Measurements from ENCODE around the gene STMND1. TPM values are rescaled to one million over a fixed set of nuclear protein-coding genes. Genes with fewer than 3 reads are reported as not detected.
"Not testable (repeated sequence)": the region's sequence is repeated elsewhere in the genome, so short reads cannot be mapped to it uniquely, and the experiment has no call there.

STMND1 gene
- polyA plus RNA-seq: not detected

DNA sequence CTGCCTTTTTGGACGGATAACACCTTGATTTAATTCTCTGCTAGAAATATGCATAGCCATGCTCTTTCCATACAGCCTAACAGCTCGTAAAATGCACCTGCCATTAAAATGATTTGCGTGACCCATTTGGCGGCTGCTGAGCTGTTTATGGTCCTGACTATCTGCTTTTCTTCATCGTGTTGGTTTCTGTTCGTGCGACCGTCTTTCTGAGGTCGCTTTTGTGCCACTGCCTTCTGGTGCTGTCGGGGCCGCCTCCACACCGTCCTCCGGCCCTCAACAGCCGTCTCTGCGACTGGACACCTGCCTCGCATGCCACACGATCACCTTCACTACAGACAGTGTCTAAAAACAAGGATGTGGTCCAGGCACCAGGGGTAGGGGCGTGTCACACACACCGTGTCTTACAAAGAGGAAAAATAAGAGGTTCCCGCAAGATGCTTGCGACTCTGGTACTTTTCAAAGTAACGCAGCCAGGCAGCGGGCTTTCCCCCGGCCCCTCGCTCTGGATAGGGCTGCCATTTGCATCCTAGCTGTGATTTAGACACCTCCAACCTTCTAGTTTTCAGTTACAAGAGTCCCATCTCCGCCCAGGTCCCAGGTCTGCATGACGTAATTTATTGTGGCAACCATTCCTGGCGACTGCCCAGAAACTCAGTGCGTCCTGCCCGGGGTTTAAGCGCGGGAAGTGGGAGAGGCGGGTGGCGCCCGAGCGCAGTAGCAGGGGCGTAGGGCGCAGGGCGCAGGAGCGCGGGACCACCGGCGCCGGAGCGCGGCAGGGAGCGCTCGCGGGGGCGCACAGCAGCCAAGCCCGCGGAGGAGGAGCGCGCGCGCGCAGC lies at the start of gene STMND1:
Gene STMND1, plus strand, starts transcription at position 629 of the 836 bp plus-strand sequence. CDS start 208 bp downstream, outside the sequence.
- Mint-ChIP-seq H3K4me1 (peaks cover 0 to 2% (median 0%) of the 10 kb centered on the region in 3 donors), H3K9me3 (peaks cover 0 to 6% (median 3%) of the 10 kb centered on the region in 3 donors), H3K36me3 (no peaks in the 10 kb centered on the region), H3K27ac (no peak within 1 kb of the TSS), H3K27me3 (peaks cover 19% of the 10 kb centered on the region), H3K4me3 (peak within 1 kb of the TSS in 1 of 4 donors; percentile 65)

DNA sequence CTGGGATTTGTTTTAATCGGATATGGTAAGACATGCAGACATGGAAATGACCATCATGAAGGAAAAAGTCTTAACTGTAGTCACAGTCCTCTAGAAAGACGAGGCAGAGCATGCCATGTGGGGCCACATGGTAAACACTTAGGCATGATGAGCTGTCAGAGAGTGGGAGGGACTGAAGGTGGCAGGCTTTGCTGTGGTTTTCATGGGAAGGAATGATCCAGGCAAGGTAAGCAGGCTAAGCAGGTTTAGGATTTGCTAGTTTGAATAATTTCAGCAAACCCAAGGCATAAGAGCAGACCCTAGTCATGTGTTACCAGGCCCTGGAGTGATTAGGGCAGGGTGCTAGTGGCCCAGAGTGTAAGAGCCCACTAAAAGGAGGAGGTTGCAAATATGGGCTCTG lies 47.2 kb upstream of the STMND1 start:
- no peaks in the 10 kb centered on the region for H3K4me1 Mint-ChIP-seq
- peaks cover 4% of the 10 kb centered on the region for H3K27me3 Mint-ChIP-seq
- H3K4me3 Mint-ChIP-seq: no peak overlapping the region
- H3K36me3 Mint-ChIP-seq: no peaks in the 10 kb centered on the region
- no peak overlapping the region for H3K27ac Mint-ChIP-seq
- peaks cover 0 to 4% (median 0%) of the 10 kb centered on the region in 3 donors for H3K9me3 Mint-ChIP-seq

DNA sequence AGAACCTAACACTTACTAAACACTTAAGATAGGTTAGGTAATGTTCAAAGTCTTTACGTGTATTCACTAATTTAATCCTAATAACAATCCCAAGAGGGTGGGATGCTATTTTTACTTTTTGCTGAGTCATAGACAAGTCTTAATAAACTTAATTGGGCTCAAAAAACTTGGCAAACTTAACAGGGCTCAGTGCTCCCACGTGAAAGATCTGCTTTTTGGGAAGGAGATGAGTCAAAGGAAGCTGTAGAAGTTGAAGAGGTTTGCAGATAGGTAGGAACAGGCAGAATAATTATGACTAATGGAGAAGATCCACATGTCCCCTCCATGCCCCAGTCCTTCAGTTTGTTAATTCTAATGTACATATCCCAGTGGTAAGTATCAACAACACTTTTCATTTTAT lies 44.5 kb upstream of the STMND1 start:
- Mint-ChIP-seq H3K4me1 (peaks cover 0 to 1% (median 0%) of the 10 kb centered on the region in 3 donors), H3K9me3 (peaks cover 0 to 4% (median 0%) of the 10 kb centered on the region in 3 donors), H3K36me3 (no peaks in the 10 kb centered on the region), H3K4me3 (no peak overlapping the region), H3K27me3 (peaks cover 6% of the 10 kb centered on the region), H3K27ac (no peak overlapping the region)

DNA sequence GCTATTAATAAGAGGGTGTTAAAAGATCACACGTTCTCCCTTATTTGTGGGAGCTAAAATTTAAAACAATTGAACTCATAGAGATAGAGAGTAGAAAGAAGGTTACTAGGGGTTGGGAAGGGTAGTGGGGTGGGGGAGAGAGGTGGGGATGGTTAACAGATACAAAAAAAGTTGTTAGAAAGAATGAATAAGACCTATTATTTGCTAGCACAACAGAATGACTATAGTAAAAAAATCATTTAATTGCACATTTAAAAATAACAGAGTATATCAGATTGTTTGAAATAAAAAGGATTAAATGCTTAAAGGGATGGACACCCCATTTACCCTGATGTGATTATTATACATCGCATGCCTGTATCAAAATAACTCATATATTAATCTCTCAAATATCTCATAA lies 43.3 kb upstream of the STMND1 start:
- peaks cover 6% of the 10 kb centered on the region for H3K27me3 Mint-ChIP-seq

DNA sequence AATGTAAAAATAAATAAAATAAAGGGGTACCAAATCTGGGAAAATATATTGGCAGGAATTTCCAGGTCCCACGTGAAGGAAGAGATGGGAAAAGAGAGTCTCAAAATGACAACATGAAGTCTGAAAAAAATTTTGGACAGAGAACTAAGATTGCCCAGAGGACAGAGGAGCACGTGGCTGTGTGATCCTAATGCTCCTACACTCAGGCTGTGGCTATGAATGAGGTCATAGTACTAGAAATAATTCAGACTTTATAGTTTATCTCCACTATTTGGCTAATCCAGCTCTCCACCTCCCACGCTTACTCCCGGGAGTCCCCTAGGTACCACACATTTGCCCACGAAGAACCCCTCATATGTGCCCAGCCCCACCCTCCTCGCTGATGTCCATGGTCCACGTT lies 42.8 kb upstream of the STMND1 start:
- H3K4me1 Mint-ChIP-seq: peaks cover 0 to 1% (median 0%) of the 10 kb centered on the region in 3 donors
- H3K27me3 Mint-ChIP-seq: peaks cover 6% of the 10 kb centered on the region
- H3K9me3 Mint-ChIP-seq: peaks cover 0 to 2% (median 0%) of the 10 kb centered on the region in 3 donors
- H3K4me3 Mint-ChIP-seq: no peak overlapping the region
- H3K27ac Mint-ChIP-seq: no peak overlapping the region
- no peaks in the 10 kb centered on the region for H3K36me3 Mint-ChIP-seq

More for the DNA sequence above, 43.3 kb upstream of the STMND1 start:
- Mint-ChIP-seq H3K4me1 (peaks cover 0 to 1% (median 0%) of the 10 kb centered on the region in 3 donors), H3K36me3 (no peaks in the 10 kb centered on the region), H3K27ac (no peak overlapping the region), H3K9me3 (peaks cover 0 to 2% (median 0%) of the 10 kb centered on the region in 3 donors), H3K4me3 (no peak overlapping the region)

DNA sequence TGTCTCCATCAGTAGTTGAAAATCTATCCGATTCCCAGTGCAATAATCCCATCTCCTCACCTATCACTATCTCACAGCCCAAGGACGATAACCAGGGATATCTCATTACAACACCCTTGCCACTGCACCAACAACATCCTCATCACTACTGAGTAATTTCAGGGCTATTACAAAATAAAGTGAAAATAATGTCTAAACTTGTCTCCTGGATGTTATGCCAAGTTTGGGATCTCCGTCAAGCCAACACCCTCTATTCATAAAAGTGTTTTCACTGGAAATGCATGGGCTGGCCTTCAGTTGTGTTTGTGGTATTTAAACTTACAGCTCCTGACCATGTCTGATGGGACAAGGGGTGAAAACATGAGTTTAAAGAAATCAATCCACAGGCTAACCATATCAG lies 42.0 kb upstream of the STMND1 start:
- Mint-ChIP-seq H3K9me3 (peaks cover 0 to 2% (median 2%) of the 10 kb centered on the region in 3 donors), H3K36me3 (no peaks in the 10 kb centered on the region), H3K4me1 (peaks cover 0 to 1% (median 0%) of the 10 kb centered on the region in 3 donors), H3K27me3 (peaks cover 6% of the 10 kb centered on the region), H3K27ac (no peak overlapping the region), H3K4me3 (no peak overlapping the region)

DNA sequence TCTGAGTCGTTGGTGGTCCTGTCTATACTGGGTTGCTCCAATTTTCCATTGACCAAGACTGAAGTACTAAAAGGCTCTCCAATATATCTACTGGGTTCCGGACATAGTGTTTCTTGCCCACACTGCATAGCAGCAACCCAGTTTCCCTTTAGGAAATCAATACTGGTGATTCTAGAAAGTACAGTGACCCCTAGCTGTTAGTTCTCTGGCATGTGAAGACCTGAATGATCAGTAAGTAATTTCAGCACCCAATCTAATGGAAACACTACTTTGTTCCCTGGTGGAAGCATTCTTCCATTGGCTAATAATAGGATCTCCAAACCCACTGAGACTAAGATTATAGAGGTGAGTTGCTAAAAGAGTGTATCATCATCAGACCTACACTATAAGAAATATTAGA lies 40.8 kb upstream of the STMND1 start:
- Mint-ChIP-seq H3K9me3 (peaks cover 0 to 3% (median 2%) of the 10 kb centered on the region in 3 donors), H3K27ac (no peak overlapping the region), H3K4me1 (peaks cover 0 to 1% (median 0%) of the 10 kb centered on the region in 3 donors), H3K27me3 (peaks cover 6% of the 10 kb centered on the region), H3K36me3 (no peaks in the 10 kb centered on the region), H3K4me3 (no peak overlapping the region)

DNA sequence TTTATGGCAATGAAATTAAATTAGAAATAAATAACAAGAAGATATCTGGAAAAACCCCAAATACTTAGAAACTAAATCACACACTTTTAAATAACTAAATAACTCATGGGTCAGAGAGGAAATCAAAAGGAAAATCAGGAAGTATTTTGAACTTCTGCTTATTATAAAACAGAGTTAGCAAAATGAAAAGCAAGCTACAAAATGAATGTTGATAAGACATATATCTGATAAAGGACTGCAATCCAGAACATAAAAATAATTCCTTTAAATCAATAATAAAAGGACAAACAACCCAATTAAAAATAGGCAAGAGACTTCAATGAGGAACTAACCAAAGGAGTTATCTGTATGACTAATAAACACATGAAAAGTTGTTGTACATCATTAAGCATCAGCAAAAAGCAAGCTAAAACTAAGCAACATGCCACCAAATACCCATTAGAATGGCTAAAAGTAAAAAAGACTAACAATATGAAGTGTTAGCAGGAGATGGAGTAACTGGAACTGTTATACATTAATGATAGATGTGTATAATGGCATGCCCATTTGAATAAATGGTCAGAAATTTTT lies 38.9 kb upstream of the STMND1 start:
- no peaks in the 10 kb centered on the region for H3K36me3 Mint-ChIP-seq
- H3K4me1 Mint-ChIP-seq: peaks cover 0 to 1% (median 0%) of the 10 kb centered on the region in 3 donors
- H3K27me3 Mint-ChIP-seq: peaks cover 2% of the 10 kb centered on the region
- peaks cover 0 to 3% (median 2%) of the 10 kb centered on the region in 3 donors for H3K9me3 Mint-ChIP-seq
- H3K27ac Mint-ChIP-seq: no peak overlapping the region
- H3K4me3 Mint-ChIP-seq: no peak overlapping the region

DNA sequence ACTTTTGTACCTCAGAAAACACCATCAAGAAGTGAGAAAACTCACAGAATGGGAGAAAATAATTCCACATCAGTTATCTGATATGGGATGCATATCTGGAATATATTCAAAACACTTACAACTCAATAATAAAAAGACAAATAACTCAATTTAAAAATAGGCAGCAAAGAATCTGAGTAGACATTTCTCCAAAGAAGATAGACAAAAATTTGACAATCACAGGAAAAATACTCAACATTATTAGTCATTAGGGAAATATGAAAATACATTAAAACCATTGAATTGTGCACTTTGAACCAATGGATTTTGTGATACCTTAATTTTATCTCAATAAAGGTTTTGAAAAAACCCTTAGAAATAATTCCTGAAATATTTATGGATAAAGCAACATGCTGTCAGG lies 36.9 kb upstream of the STMND1 start:
- H3K4me3 Mint-ChIP-seq: no peak overlapping the region
- H3K9me3 Mint-ChIP-seq: peaks cover 3 to 5% (median 4%) of the 10 kb centered on the region in 3 donors
- H3K4me1 Mint-ChIP-seq: no peaks in the 10 kb centered on the region
- H3K36me3 Mint-ChIP-seq: no peaks in the 10 kb centered on the region
- H3K27ac Mint-ChIP-seq: no peak overlapping the region
- H3K27me3 Mint-ChIP-seq: no peaks in the 10 kb centered on the region

DNA sequence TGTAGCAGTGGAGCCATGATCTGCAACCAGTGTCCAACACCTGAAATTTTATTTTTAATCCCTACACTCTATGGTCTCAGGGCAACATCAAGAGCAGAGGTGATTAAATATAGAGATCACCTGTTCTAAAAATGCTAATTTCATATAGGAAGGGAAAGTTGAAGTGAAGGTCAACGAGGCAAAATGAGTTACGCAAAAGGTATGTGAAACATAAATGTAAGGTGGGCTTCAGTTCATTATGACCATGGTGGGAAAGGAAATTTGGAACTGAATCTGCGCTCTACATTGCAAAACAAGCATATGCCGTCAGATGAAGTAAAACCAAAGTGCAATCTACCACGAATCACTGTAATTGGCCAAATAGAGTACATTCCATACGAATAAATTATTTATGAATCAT lies 35.2 kb upstream of the STMND1 start:
- H3K27me3 Mint-ChIP-seq: no peaks in the 10 kb centered on the region
- peaks cover 4 to 11% (median 7%) of the 10 kb centered on the region in 3 donors for H3K9me3 Mint-ChIP-seq
- H3K27ac Mint-ChIP-seq: no peak overlapping the region
- H3K36me3 Mint-ChIP-seq: no peaks in the 10 kb centered on the region
- no peak overlapping the region for H3K4me3 Mint-ChIP-seq
- H3K4me1 Mint-ChIP-seq: no peaks in the 10 kb centered on the region

DNA sequence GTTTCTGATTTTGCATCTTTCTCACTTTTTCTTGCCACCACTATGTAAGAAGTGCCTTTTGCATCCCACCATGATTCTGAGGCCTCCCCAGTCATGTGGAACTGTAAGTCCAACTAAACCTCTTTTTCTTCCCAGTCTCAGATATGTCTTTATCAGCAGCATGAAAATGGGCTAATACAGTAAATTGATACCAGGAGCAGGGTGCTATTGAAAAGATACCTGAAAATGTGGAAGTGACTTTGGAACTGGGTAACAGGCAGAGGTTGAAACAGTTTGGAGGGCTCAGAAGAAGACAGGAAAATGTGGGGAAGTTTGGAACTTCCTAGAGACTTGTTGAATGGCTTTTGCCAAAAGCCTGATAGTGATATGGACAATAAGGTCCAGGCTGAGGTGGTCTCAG lies 32.9 kb upstream of the STMND1 start:
- not testable (repeated sequence) for H3K4me1 Mint-ChIP-seq, H3K4me3 Mint-ChIP-seq, H3K36me3 Mint-ChIP-seq, H3K27ac Mint-ChIP-seq, H3K27me3 Mint-ChIP-seq
- H3K9me3 Mint-ChIP-seq: peaks cover 4 to 11% (median 7%) of the 10 kb centered on the region in 3 donors

DNA sequence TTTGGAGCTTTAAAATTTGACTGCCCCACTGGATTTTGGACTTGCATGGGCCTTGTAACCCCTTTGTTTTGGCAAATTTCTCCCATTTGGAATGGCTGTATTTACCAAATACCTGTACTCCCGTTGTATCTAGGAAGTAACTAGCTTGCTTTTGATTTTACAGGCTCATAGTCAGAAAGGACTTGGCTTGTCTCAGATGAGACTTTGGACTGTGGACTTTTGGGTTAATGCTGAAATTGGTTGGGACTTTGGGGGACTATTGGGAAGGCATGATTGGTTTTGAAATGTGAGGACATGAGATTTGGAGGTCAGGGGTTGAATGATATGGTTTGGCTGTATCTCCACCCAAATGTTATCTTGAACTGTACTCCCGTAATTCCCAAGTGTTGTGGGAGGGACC lies 31.4 kb upstream of the STMND1 start:
- H3K4me1 Mint-ChIP-seq, H3K36me3 Mint-ChIP-seq, H3K27ac Mint-ChIP-seq, H3K4me3 Mint-ChIP-seq: not testable (repeated sequence)
- peaks cover 4 to 11% (median 9%) of the 10 kb centered on the region in 3 donors for H3K9me3 Mint-ChIP-seq
- H3K27me3 Mint-ChIP-seq: peaks cover 10% of the 10 kb centered on the region

DNA sequence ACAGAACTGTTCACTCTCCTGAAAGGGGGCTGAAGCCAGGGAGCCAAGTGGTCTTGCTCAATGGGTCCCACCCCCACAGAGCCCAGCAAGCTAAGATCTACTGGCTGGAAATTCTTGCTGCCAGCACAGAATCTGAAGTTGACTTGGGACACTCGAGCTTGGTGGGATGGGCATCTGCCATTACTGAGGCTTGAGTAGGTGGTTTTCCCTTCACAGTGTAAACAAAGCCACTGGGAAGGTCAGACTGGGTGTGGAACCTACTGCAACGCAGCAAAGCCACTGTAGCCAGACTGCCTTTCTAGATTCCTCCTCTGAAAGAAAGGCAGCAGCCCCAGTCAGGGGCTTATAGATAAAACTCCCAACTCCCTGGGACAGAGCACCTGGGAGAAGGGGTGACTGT lies 28.3 kb upstream of the STMND1 start:
- peaks cover 7 to 12% (median 11%) of the 10 kb centered on the region in 3 donors for H3K9me3 Mint-ChIP-seq

DNA sequence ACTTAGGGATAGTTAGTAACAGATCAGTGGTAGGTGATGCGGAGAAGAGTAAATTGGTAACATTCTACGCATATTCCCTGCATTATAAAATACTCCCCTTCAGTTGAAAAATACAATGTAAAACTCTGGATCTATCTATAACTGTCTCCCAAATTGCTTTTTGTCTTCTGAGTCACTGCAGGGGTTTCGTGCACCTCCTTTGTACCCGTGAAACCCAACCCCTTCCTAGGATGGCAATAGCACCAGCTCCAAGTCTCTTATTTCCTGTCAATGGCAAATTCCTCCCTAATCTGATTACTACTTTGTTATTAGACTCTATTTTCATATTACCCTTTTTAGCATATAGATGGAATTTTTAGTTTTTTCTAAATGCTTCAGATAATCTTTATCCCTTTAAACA lies 20.6 kb upstream of the STMND1 start:
- peaks cover 0 to 3% (median 0%) of the 10 kb centered on the region in 3 donors for H3K9me3 Mint-ChIP-seq
- H3K4me1 Mint-ChIP-seq: no peaks in the 10 kb centered on the region
- peaks cover 3% of the 10 kb centered on the region for H3K36me3 Mint-ChIP-seq
- peaks cover 1% of the 10 kb centered on the region for H3K27me3 Mint-ChIP-seq
- H3K27ac Mint-ChIP-seq: no peak overlapping the region
- no peak overlapping the region for H3K4me3 Mint-ChIP-seq

More for the DNA sequence above, 28.3 kb upstream of the STMND1 start:
- not testable (repeated sequence) for H3K4me3 Mint-ChIP-seq, H3K4me1 Mint-ChIP-seq, H3K27ac Mint-ChIP-seq, H3K36me3 Mint-ChIP-seq
- peaks cover 10% of the 10 kb centered on the region for H3K27me3 Mint-ChIP-seq

DNA sequence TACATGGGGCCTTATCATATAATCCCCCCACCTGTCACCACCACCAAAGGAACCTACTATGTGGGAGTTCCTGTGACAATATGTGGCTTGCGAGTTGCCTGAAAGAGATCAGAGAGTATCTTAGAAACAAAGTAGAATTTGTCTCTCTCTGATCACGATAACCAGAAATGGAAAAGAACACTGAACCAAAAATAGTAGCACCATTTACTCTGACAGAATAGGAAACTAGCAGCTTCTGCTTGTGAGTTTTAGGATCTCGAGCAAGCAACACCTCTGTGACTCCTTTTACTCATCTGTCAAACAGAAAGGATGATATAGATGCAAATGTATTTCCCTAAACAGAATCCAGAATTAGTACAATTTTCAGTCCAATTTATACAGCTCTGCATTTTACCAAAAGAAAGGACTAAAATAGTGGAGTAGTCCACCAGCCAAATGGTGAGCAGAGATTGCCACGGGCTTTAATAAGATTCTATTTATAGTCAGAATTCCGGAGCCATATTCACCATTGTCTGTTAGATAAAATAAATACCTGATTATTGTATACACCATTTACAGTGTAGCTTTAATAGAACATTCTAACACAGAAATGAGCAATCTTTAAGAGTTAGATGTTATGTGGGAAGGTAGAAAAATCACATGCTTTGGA lies 19.9 kb upstream of the STMND1 start:
- Mint-ChIP-seq H3K9me3 (peaks cover 0 to 3% (median 0%) of the 10 kb centered on the region in 3 donors), H3K27me3 (peaks cover 5% of the 10 kb centered on the region), H3K27ac (no peak overlapping the region), H3K4me1 (no peaks in the 10 kb centered on the region), H3K36me3 (peaks cover 3% of the 10 kb centered on the region), H3K4me3 (no peak overlapping the region)
